Activated CD4-positive, alpha-beta T cell treated with anti-CD3 and anti-CD28 coated beads, Interleukin-2, amount 10 ng/mL, durations not matched to agents 7 days and 5 days (primary cell): Measurements from ENCODE around the gene STK32B. TPM values are rescaled to one million over a fixed set of nuclear protein-coding genes. Genes with fewer than 3 reads are reported as not detected.

Experiments
- CTCF ChIA-PET: fragments of 350-600 bp; sonication (Branson Sonifier 250); formaldehyde crosslinking; loops from one replicate; lab custom pipeline; 2021; ENCODE audit warnings: antibody characterized with exemption; lab: Charles Lee
- POLR2A ChIA-PET: fragments of 350-600 bp; sonication (Branson Sonifier 250); formaldehyde crosslinking; loops from one replicate; lab custom pipeline; 2021; ENCODE audit warnings: antibody characterized with exemption; lab: Charles Lee
- DNase-seq: peaks from one replicate; pipeline ENCODE4 v3.0.0-alpha.2; 2020
- H3K27ac Mint-ChIP-seq: one replicate; pipeline ENCODE4 v1.8.0; 2021; ENCODE audit warnings: mild to moderate bottlenecking, moderate library complexity, mixed read lengths
- H3K27me3 Mint-ChIP-seq: one replicate; pipeline ENCODE4 v1.8.0; 2021; ENCODE audit warnings: mixed read lengths
- H3K36me3 Mint-ChIP-seq: one replicate; pipeline ENCODE4 v1.8.0; 2021; ENCODE audit warnings: low read depth, mixed read lengths
- H3K4me1 Mint-ChIP-seq: one replicate; pipeline ENCODE4 v1.8.0; 2021; ENCODE audit warnings: mixed read lengths
- H3K4me3 Mint-ChIP-seq: one replicate; pipeline ENCODE4 v1.8.0; 2021; ENCODE audit warnings: mild to moderate bottlenecking, moderate library complexity, mixed read lengths
- H3K9me3 Mint-ChIP-seq: one replicate; pipeline ENCODE4 v1.8.0; 2021; ENCODE audit warnings: mixed read lengths
- total RNA-seq, 2 experiments: library from RNA; stranded (reverse); gene quantifications; one replicate each; pipeline ENCODE4 v1.2.3, GENCODE V29; 2021

Gene STK32B
- total RNA-seq, 2 experiments from 2014 or later = not detected

- DNase-seq = no peak
- Mint-ChIP-seq H3K4me3 (no peak overlapping the region), H3K4me1 (no peaks in the 10 kb centered on the region), H3K36me3 (no peaks in the 10 kb centered on the region), H3K9me3 (no peaks in the 10 kb centered on the region), H3K27ac (no peak overlapping the region), H3K27me3 (no peaks in the 10 kb centered on the region)
- ChIA-PET POLR2A (no interaction called here), CTCF (no interaction called here)
These were observed 393.7 kb downstream of the STK32B start for GRCh38 chr4:5444918-5445517.

GRCh38 chr4:5446595-5447226 is 395.4 kb downstream of the STK32B start:
- no peaks in the 10 kb centered on the region for H3K9me3 Mint-ChIP-seq
- H3K4me1 Mint-ChIP-seq = no peaks in the 10 kb centered on the region
- H3K27ac Mint-ChIP-seq = no peak overlapping the region
- DNase-seq = no peak
- ChIA-PET CTCF (interaction anchor here (0.6 kb wide), 1 partner anchor 420 kb away, joined by 3 read pairs; no protein-coding TSS in a partner anchor), POLR2A (no interaction called here)
- H3K27me3 Mint-ChIP-seq = no peaks in the 10 kb centered on the region
- no peaks in the 10 kb centered on the region for H3K36me3 Mint-ChIP-seq
- no peak overlapping the region for H3K4me3 Mint-ChIP-seq

- Mint-ChIP-seq H3K27ac (no peak overlapping the region), H3K27me3 (no peaks in the 10 kb centered on the region), H3K36me3 (no peaks in the 10 kb centered on the region), H3K4me1 (no peaks in the 10 kb centered on the region), H3K9me3 (no peaks in the 10 kb centered on the region), H3K4me3 (no peak overlapping the region)
- no peak for DNase-seq
- ChIA-PET CTCF (no interaction called here), POLR2A (no interaction called here)
These were observed 396.5 kb downstream of the STK32B start for GRCh38 chr4:5447755-5448154.

GRCh38 chr4:5448221-5448620 is 396.9 kb downstream of the STK32B start:
- CTCF ChIA-PET = no interaction called here
- POLR2A ChIA-PET = no interaction called here
- Mint-ChIP-seq H3K9me3 (no peaks in the 10 kb centered on the region), H3K27ac (no peak overlapping the region), H3K36me3 (no peaks in the 10 kb centered on the region), H3K27me3 (no peaks in the 10 kb centered on the region), H3K4me3 (no peak overlapping the region), H3K4me1 (no peaks in the 10 kb centered on the region)
- DNase-seq = no peak

GRCh38 chr4:5451243-5451642 is 400.0 kb downstream of the STK32B start:
- Mint-ChIP-seq H3K36me3 (no peaks in the 10 kb centered on the region), H3K4me1 (no peaks in the 10 kb centered on the region), H3K27ac (no peak overlapping the region), H3K4me3 (no peak overlapping the region), H3K27me3 (no peaks in the 10 kb centered on the region), H3K9me3 (no peaks in the 10 kb centered on the region)
- POLR2A ChIA-PET = no interaction called here
- CTCF ChIA-PET = no interaction called here
- DNase-seq = no peak

- Mint-ChIP-seq H3K4me3 (no peak overlapping the region), H3K36me3 (no peaks in the 10 kb centered on the region), H3K27ac (no peak overlapping the region), H3K9me3 (no peaks in the 10 kb centered on the region), H3K4me1 (no peaks in the 10 kb centered on the region), H3K27me3 (no peaks in the 10 kb centered on the region)
- CTCF ChIA-PET = no interaction called here
- POLR2A ChIA-PET = no interaction called here
- no peak for DNase-seq
These were observed 400.9 kb downstream of the STK32B start for GRCh38 chr4:5452156-5452555.

GRCh38 chr4:5455003-5455585 is 403.8 kb downstream of the STK32B start:
- DNase-seq = no peak
- ChIA-PET CTCF (no interaction called here), POLR2A (no interaction called here)
- Mint-ChIP-seq H3K27ac (no peak overlapping the region), H3K4me1 (no peaks in the 10 kb centered on the region), H3K36me3 (no peaks in the 10 kb centered on the region), H3K27me3 (no peaks in the 10 kb centered on the region), H3K4me3 (no peak overlapping the region), H3K9me3 (no peaks in the 10 kb centered on the region)

DNA sequence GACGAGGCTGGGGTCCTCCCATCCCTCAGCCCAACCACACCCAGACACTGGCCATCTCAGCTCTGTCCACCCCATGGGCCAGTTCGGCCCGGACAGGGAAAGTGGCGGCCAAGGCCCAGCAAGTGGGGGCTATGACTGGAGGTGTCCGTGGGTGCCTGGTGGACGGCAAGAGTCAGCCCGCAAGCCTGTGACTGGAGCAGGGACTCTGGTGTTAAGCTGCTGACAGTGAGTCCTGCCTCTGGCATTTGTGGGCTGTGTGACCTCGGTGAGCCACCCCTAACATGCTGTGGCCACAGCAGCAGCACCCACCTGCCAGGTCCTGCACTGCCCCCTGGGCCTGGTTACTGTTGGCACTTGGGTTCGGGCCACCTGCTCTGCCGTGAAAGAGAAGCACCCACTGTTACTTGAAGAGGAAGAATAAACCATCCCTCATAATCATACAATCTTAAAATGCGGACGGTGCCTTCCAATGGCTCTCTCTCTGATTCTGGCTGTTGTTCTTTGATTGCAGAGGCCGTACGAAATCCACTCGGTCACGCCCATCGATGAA is 405.1 kb downstream of the STK32B start:
- H3K4me3 Mint-ChIP-seq = no peak overlapping the region
- H3K36me3 Mint-ChIP-seq = no peaks in the 10 kb centered on the region
- no peak for DNase-seq
- no peak overlapping the region for H3K27ac Mint-ChIP-seq
- CTCF ChIA-PET = no interaction called here
- POLR2A ChIA-PET = no interaction called here
- H3K4me1 Mint-ChIP-seq = no peaks in the 10 kb centered on the region
- no peaks in the 10 kb centered on the region for H3K9me3 Mint-ChIP-seq
- no peaks in the 10 kb centered on the region for H3K27me3 Mint-ChIP-seq

DNA sequence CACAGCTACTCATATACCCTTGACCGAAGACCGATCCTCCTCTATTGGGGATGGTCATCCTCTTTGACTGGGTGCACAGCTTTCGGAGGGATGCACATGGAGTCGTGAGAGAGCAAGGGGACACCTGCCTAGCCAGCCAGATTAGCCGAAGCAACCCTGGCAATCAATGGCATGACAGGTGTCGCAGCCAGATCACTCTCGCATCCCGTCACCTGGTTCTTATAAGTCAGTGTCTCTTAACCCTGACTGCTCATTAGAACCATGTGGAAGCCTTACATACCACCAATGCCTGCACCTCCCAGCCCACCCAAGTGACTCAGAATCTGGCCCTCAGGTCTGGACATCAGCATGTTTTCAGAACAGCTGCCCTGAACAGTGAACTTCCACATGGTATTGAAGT is 407.4 kb downstream of the STK32B start:
- Mint-ChIP-seq H3K27me3 (no peaks in the 10 kb centered on the region), H3K36me3 (no peaks in the 10 kb centered on the region), H3K9me3 (no peaks in the 10 kb centered on the region)

DNA sequence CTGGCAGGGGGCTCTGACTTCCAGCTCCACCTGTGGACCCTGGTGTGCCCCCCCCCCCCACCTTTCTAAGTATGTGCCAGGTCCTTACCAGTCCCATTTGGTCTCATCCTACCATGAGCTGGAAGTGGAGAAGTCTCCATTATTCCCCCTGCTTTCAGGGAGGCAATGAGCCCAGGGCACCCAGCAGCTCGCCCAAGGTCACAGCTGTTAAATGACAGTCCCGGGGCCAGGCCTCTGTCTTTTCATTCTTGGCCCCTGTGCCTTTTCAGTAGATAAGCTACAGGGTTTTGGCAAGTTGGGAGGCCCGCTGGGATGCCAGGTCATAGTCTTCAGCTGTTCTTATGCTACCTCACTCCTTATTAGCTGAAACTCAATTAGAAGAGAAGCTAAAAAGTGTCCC is 408.0 kb downstream of the STK32B start:
- H3K4me1 Mint-ChIP-seq = no peaks in the 10 kb centered on the region
- ChIA-PET CTCF (no interaction called here), POLR2A (no interaction called here)
- H3K36me3 Mint-ChIP-seq = no peaks in the 10 kb centered on the region
- no peaks in the 10 kb centered on the region for H3K27me3 Mint-ChIP-seq
- no peaks in the 10 kb centered on the region for H3K9me3 Mint-ChIP-seq
- H3K4me3 Mint-ChIP-seq = no peak overlapping the region
- DNase-seq = no peak
- no peak overlapping the region for H3K27ac Mint-ChIP-seq

More for the DNA sequence above, 407.4 kb downstream of the STK32B start:
- ChIA-PET POLR2A (no interaction called here), CTCF (interaction anchor here (0.6 to 1.3 kb wide), 2 partner anchors 21 to 23 kb away, joined by 3 to 5 read pairs; no protein-coding TSS in a partner anchor)
- no peak for DNase-seq
- no peak overlapping the region for H3K4me3 Mint-ChIP-seq
- no peak overlapping the region for H3K27ac Mint-ChIP-seq
- H3K4me1 Mint-ChIP-seq = no peaks in the 10 kb centered on the region

- CTCF ChIA-PET = interaction anchor here (0.7 kb wide), 1 partner anchor 146 kb away, joined by 3 read pairs; no protein-coding TSS in a partner anchor
- Mint-ChIP-seq H3K27ac (no peak overlapping the region), H3K4me3 (no peak overlapping the region), H3K36me3 (no peaks in the 10 kb centered on the region), H3K9me3 (no peaks in the 10 kb centered on the region), H3K4me1 (no peaks in the 10 kb centered on the region), H3K27me3 (no peaks in the 10 kb centered on the region)
- DNase-seq = no peak
- POLR2A ChIA-PET = no interaction called here
These were observed 409.0 kb downstream of the STK32B start for GRCh38 chr4:5460106-5460801.

- no peak for DNase-seq
- no peaks in the 10 kb centered on the region for H3K9me3 Mint-ChIP-seq
- no peaks in the 10 kb centered on the region for H3K27me3 Mint-ChIP-seq
- H3K4me3 Mint-ChIP-seq = no peak overlapping the region
- no peaks in the 10 kb centered on the region for H3K36me3 Mint-ChIP-seq
- ChIA-PET POLR2A (no interaction called here), CTCF (no interaction called here)
- no peak overlapping the region for H3K27ac Mint-ChIP-seq
- no peaks in the 10 kb centered on the region for H3K4me1 Mint-ChIP-seq
These were observed 410.2 kb downstream of the STK32B start for GRCh38 chr4:5461477-5461876.
